GM12874 (cell line): ENCODE measurements around the gene PCMT1.

Experiments
- CTCF ChIP-seq: IDR thresholded peaks from 2 replicates; pipeline ENCODE4 v1.5.1; 2011; ENCODE audit warnings: low read depth, mild to moderate bottlenecking, control low read depth, low read length, moderate library complexity; ENCODE audit not compliant: insufficient read depth

The PCMT1 gene

GRCh38 chr6:149755300-149756260, 6.0 kb downstream of the PCMT1 start:
- TF ChIP-seq CTCF = no peak

- no peak for TF ChIP-seq CTCF
Observed at GRCh38 chr6:149756261-149756636, 6.7 kb downstream of the PCMT1 start.

- no peak for TF ChIP-seq CTCF
Observed at GRCh38 chr6:149761438-149761837, 11.9 kb downstream of the PCMT1 start.

GRCh38 chr6:149763866-149764265, 14.3 kb downstream of the PCMT1 start:
- no peak for TF ChIP-seq CTCF

- no peak for TF ChIP-seq CTCF
Observed at GRCh38 chr6:149766156-149766769, 16.7 kb downstream of the PCMT1 start.

GRCh38 chr6:149769676-149770075, 20.1 kb downstream of the PCMT1 start:
- no peak for TF ChIP-seq CTCF

GRCh38 chr6:149771185-149771584, 21.6 kb downstream of the PCMT1 start:
- no peak for TF ChIP-seq CTCF
